Gastroesophageal sphincter (tissue), 4 donors: Measurements from ENCODE around the gene PNKP. TPM values are rescaled to one million over a fixed set of nuclear protein-coding genes. Genes with fewer than 3 reads are reported as not detected.

Experiments
- ATAC-seq: fragments of 150-250 bp; one replicate; pipeline ENCODE4 v1.9.1; 2016; ENCODE audit warnings: mild to moderate bottlenecking, moderate library complexity
- H3K27ac ChIP-seq, 4 donors: fragments of 200-600 bp; sonication (generic) in 3 of 4; 1 replicate in 3 of 4; 2 replicates in 1 of 4; pipeline ENCODE4 v1.5.1; 2016 to 2019
- H3K27me3 ChIP-seq: fragments of 200-600 bp; sonication (generic); one replicate; pipeline ENCODE4 v1.5.1; 2019
- H3K36me3 ChIP-seq, 2 donors: fragments of 200-600 bp; sonication (generic); one replicate each; pipeline ENCODE4 v1.5.1; 2019; ENCODE audit warnings: control low read depth in 1 of 2
- H3K4me1 ChIP-seq, 3 donors: fragments of 200-600 bp; sonication (generic); 1 replicate in 2 of 3; 2 replicates in 1 of 3; pipeline ENCODE4 v1.5.1; 2016 to 2019; ENCODE audit warnings: control low read depth in 2 of 3
- H3K4me3 ChIP-seq, 2 donors: fragments of 200-600 bp; sonication (generic); one replicate each; pipeline ENCODE4 v1.5.1; 2019; ENCODE audit warnings: mild to moderate bottlenecking in 1 of 2, moderate library complexity in 1 of 2
- H3K9me3 ChIP-seq, 3 donors: fragments of 200-600 bp; sonication (generic); one replicate each; pipeline ENCODE4 v1.5.1; 2017 to 2019; ENCODE audit warnings: control low read depth in 2 of 3
- EP300 ChIP-seq: sonication (generic); formaldehyde crosslinking; IDR thresholded peaks from one replicate; pipeline ENCODE4 v1.6.1; 2017; ENCODE audit warnings: antibody characterized with exemption, mild to moderate bottlenecking
- POLR2A ChIP-seq, 2 donors: fragments of 450-650 bp; IDR thresholded peaks; one replicate each; pipeline ENCODE4 v1.6.1; 2017; ENCODE audit warnings: antibody characterized with exemption in 2 of 2, mild to moderate bottlenecking in 2 of 2, moderate library complexity in 1 of 2
- POLR2AphosphoS5 ChIP-seq: sonication (generic); formaldehyde crosslinking; IDR thresholded peaks from one replicate; pipeline ENCODE4 v1.6.1; 2017; ENCODE audit warnings: antibody characterized with exemption
- WGBS, 2 donors: methylation state at CpG; one replicate each; pipeline ENCODE4 v1.1.5; 2018; ENCODE audit warnings: low coverage in 1 of 2; 5-methylcytosine and 5-hydroxymethylcytosine counted together
- total RNA-seq, 4 donors: library from RNA; depleted of rRNA; stranded (reverse); fragments of >200 nt; gene quantifications; one replicate each; pipeline ENCODE4 v1.1.0, GENCODE V29; 2016
- TF ChIP-seq, protein P1 (sequence below), 4 experiments: fragments of 200-600 bp in 2 of 4; fragments of 450-650 bp in 2 of 4; sonication (generic) in 1 of 4; IDR thresholded peaks; one replicate each; pipeline ENCODE4 v1.5.1; 2017 to 2019; ENCODE audit warnings: antibody characterized with exemption in 4 of 4, mild to moderate bottlenecking in 2 of 4, moderate library complexity in 2 of 4

PNKP gene
- total RNA-seq, 4 donors from 2014 or later, result 12.5 to 64.3 (median 29.4) TPM

DNA sequence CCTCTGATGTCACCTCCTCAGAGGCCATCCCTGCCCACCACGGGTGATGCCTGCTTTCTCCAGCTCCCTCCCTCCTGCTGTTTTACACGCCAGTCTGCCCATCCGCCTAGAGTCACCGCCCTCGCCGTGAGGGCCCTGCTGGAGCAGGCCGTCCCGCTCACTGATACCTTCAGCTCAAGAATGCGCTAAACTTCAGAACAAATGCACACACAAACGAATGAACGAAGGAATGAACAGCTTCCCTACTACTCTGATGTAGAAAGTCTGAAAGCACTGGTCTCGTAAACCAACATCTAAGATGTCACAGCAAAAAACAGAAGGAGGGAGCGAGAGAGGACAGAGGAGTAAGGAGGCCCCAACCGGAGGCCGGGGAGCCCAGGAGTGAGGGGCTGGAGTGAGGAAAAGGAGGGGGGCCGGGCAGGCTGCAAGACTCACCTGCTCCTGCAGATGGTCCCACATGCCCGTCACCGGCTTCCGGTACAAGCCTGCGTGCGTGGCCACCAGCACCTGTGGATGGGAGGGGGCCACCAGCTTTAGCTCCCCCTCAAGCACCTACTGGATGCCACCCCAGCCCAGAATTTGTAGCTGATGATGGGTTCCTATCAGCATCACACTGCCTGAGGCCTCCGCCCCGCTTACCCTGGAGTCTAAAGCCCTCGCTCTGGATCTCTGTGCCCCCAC lies 4.0 kb downstream of the PNKP start:
- no peak overlapping the region for H3K4me3 ChIP-seq
- peaks cover 0 to 55% (median 20%) of the 10 kb centered on the region in 3 donors for H3K4me1 ChIP-seq
- H3K27me3 ChIP-seq, result no peaks in the 10 kb centered on the region
- no peaks in the 10 kb centered on the region for H3K9me3 ChIP-seq
- no peak for ATAC-seq
- H3K27ac ChIP-seq, result peak overlapping the region in 2 of 4 donors; percentile 4 to 5
- no peak for TF ChIP-seq EP300
- TF ChIP-seq, protein P1, sequence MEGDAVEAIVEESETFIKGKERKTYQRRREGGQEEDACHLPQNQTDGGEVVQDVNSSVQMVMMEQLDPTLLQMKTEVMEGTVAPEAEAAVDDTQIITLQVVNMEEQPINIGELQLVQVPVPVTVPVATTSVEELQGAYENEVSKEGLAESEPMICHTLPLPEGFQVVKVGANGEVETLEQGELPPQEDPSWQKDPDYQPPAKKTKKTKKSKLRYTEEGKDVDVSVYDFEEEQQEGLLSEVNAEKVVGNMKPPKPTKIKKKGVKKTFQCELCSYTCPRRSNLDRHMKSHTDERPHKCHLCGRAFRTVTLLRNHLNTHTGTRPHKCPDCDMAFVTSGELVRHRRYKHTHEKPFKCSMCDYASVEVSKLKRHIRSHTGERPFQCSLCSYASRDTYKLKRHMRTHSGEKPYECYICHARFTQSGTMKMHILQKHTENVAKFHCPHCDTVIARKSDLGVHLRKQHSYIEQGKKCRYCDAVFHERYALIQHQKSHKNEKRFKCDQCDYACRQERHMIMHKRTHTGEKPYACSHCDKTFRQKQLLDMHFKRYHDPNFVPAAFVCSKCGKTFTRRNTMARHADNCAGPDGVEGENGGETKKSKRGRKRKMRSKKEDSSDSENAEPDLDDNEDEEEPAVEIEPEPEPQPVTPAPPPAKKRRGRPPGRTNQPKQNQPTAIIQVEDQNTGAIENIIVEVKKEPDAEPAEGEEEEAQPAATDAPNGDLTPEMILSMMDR (IDR thresholded peaks at IDR 0.05), result no peak
- WGBS, 2 donors, result 17 to 88% methylated on average over 1 to 13 of the region's 24 CpGs
- H3K36me3 ChIP-seq, result peaks cover 0 to 62% of the 10 kb centered on the region in 2 donors

GRCh38 chr19:49862391-49863253 lies 4.8 kb downstream of the PNKP start:
- Histone ChIP-seq H3K27ac (peak overlapping the region in 2 of 4 donors; percentile 4 to 5), H3K4me1 (peaks cover 0 to 55% (median 16%) of the 10 kb centered on the region in 3 donors), H3K4me3 (no peak overlapping the region), H3K27me3 (no peaks in the 10 kb centered on the region), H3K36me3 (peaks cover 0 to 69% of the 10 kb centered on the region in 2 donors), H3K9me3 (no peaks in the 10 kb centered on the region)
- 53% methylated on average over 3 of the region's 49 CpGs; no CpG with 5 or more reads in 1 of the 2 donors for WGBS, 2 donors
- TF ChIP-seq POLR2AphosphoS5, result no peak
- TF ChIP-seq, protein P1 (IDR thresholded peaks at IDR 0.05), result no peak
- no peak for TF ChIP-seq EP300
- TF ChIP-seq POLR2A (IDR thresholded peaks at IDR 0.05), result no peak
- no peak for ATAC-seq

- TF ChIP-seq POLR2AphosphoS5 (no peak), EP300 (no peak), POLR2A (IDR thresholded peaks at IDR 0.05) (no peak)
- TF ChIP-seq, protein P1 (IDR thresholded peaks at IDR 0.05), result no peak
- Histone ChIP-seq H3K36me3 (peaks cover 0 to 78% of the 10 kb centered on the region in 2 donors), H3K27me3 (no peaks in the 10 kb centered on the region), H3K27ac (peak overlapping the region in 3 of 4 donors; percentile 49 to 73 (median 68)), H3K4me1 (peaks cover 0 to 56% (median 15%) of the 10 kb centered on the region in 3 donors), H3K4me3 (no peak overlapping the region), H3K9me3 (no peaks in the 10 kb centered on the region)
- 80 to 84% methylated on average over 8 to 14 of the region's 60 CpGs for WGBS, 2 donors
- ATAC-seq, result no peak
Measured at GRCh38 chr19:49861541-49862378, 5.6 kb downstream of the PNKP start.

GRCh38 chr19:49861107-49861506 lies 6.3 kb downstream of the PNKP start:
- peak overlapping the region in 3 of 4 donors; percentile 49 to 73 (median 68) for H3K27ac ChIP-seq
- peak overlapping the region in 1 of 2 donors; percentile 14 for H3K4me3 ChIP-seq
- no CpG with 5 or more reads among the region's 13 CpGs for WGBS, 2 donors
- H3K9me3 ChIP-seq, result no peaks in the 10 kb centered on the region
- peaks cover 0 to 85% of the 10 kb centered on the region in 2 donors for H3K36me3 ChIP-seq
- ATAC-seq, result peak; percentile 55
- TF ChIP-seq EP300, result no peak
- no peak for TF ChIP-seq POLR2AphosphoS5
- TF ChIP-seq POLR2A (IDR thresholded peaks at IDR 0.05), result no peak
- TF ChIP-seq, protein P1 (IDR thresholded peaks at IDR 0.05), result no peak
- no peaks in the 10 kb centered on the region for H3K27me3 ChIP-seq
- peaks cover 0 to 49% (median 8%) of the 10 kb centered on the region in 3 donors for H3K4me1 ChIP-seq
